HG02884 (cell line): ENCODE data around the gene KCNIP4.

Source experiments
- ATAC-seq: cut with Tn5 transposase; IDR thresholded peaks from one replicate; pipeline ENCODE4 v1.9.1; 2021; ENCODE audit warnings: mild to moderate bottlenecking, moderate library complexity; ENCODE audit not compliant: unreplicated experiment

Gene KCNIP4

DNA sequence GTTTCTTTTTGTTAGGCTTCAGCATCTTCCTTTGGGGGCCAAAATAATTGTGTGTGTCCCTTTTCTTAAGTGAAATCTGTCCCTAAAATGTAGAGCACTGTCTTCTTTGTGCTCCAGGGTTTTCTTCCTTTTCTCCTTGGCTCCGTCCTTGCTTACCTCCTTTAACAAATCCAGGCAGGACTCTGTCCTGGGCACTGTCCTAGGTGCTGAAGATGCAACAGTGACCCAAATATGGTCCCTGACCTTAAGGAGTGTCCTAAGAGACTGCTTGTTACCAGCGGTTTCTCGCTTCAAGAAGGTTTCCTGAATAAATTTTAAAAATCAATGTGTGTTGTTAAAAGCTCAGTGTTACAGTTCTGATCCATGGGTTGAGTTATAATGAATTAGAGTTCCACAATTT is 471.8 kb downstream of the KCNIP4 start:
- no peak for ATAC-seq

DNA sequence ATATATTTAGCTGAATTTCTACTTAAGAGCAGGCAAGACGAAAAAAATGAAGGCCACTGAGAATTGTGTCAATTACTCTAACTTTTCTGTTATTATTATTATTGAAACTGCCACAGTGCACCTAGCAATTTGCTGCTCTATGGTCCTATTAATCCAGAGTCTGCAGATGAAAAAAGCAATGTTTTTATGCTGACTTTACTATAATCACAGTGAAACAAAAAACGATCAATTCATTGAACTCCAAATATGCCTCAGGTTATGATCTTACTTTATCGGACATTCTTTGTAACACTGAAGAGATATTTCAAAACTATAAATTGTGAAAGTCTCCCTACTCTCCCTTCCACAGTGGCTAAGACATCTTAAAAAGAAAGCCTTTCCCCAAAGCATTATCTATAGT is 474.4 kb downstream of the KCNIP4 start:
- ATAC-seq: no peak

DNA sequence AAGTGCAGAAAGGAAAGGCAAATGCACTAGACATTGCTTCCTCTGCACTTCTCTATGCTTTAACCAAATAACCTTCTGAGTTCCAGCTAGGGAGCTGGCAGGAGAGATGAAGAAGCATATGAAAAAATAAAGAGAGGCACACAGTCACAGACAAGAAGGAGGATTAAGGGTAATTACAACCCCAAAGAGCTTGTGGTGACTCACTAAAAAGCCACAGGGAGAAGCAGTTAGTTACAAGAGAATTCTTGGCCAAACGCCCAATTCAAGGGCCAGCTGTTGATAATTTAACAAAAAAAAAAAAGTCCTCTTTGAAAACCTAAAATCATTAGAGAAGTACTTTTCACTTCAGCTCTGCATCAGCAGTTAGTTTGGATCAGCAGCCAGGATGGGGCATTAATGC is 478.0 kb downstream of the KCNIP4 start:
- no peak for ATAC-seq

DNA sequence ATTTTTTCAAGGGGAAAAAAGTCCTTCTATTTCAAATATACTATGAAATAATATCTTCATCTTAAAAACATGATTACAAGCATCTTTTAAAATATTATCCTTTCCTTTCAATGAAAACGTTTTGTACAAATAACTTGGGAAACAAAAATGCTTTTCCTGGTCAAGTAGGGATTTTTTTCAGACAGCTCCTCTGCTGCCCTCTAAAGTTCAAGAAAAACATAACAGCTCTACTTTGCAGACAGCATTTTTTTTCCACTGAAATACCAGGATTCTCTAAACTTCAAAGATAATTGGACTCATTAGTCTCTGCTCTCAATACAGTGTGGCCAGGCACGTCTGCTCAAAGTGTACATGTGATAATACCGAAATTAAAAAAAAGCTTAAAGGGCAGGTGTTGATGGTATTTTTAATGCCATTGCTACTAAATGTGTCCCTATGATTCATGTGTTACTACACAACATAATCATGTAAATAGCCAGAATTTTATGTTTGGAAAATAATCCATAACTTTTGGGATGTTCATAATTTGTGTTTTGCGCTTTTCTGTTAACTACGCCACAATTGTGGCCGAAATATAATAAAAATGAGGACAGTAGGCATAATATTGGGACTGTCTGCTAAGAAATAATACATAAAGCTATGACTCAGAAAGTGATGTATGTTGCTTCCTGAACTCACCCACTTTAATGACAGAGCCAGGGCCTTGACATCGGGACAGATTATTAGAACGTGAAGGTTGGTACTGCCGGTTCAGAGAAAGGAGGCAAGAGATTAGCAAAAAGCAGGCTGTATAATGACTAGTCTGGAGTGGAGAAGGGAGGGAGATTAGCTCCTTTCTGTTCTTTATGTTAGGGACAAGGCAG is 478.9 kb downstream of the KCNIP4 start:
- ATAC-seq: no peak

DNA sequence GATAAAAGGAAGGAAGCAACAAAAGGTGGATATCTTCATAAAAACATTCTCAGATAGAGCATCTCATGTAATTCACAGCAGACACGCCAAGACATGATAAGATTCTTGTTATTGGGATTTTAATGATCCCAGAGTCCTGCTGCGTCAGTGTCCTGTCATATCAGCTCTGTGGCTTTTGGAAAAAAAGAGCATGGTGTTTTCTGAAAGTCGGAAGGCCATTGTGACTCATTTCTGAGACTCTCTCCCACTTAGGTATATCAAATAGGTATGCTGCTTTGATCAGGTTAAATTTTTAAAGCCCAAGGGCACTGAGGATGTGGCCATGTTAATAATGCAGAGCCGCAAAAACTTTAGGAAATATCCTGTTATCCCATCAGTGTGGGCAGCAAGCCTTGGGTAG is 481.0 kb downstream of the KCNIP4 start:
- ATAC-seq: no peak

DNA sequence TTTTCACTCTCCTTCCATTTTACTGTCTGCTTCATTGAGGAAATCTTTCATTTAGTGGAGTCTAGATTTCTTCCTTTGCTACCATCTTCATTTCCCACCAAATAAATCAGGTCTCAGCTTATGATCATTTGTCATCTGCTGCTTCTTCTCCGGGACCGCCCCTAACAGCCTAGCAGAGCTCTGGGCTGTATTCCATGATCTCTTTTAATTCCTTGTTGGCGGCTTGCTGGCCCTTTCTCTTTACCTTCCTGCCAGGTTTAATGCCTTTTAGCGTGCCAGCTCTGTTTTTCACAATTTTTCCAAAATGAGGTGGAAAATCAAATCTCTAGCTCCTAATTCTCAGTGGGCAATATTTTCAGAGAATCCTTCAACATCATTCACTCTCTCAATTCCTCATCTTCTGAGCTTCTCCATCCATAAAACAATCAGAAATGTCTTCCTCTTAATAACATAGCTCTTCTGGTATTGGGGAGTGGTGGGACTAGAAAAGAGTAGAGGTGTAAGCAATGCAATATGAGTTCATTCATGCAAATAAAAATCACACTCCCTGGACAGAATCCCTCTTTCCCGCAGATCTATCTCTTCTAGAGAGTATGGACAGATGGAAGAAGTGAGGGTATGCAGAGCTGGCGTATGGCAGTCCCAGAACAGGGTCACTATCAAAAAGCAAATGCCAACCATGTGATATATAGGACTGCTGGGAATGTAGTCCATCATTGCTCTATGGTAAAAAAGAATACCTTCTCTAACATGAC is 491.3 kb downstream of the KCNIP4 start:
- no peak for ATAC-seq

DNA sequence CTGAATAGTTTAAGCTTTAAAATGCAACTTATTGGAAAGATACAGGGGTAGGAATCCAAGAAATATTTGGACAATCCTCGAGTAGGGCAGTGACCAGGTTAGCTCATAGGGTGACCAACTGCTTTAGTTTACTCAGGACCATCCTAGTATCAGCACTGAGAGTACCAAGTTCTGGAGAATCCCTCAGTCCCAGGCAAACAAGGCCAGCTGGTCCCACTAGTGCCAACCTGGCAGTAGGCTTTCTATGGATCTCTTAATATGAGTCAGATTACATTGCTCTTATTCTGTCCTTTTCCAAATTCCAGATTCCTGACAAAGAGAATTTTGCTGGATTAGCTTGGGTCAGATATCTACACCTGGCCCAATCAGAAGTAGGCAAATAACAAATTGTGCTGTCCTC is 493.7 kb downstream of the KCNIP4 start:
- ATAC-seq: no peak

DNA sequence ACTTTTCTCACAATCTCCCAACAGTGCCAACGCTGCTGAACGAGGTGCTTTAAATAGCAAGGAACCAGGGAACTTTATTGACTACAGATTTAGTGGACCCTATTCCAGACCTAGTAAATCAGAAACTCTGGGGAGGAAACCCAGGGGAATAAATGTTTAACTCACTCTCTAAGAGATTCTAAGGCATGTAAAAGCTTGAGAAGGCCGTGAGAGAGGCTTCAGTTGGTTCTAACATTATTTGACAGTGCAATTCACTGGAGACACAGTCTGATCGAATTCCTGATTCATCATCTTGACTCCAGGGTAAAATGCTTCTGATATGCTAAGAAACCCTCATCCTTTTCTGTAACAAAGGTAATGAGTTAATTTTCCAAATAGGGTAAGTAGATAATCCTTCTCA is 494.4 kb downstream of the KCNIP4 start:
- ATAC-seq: no peak

DNA sequence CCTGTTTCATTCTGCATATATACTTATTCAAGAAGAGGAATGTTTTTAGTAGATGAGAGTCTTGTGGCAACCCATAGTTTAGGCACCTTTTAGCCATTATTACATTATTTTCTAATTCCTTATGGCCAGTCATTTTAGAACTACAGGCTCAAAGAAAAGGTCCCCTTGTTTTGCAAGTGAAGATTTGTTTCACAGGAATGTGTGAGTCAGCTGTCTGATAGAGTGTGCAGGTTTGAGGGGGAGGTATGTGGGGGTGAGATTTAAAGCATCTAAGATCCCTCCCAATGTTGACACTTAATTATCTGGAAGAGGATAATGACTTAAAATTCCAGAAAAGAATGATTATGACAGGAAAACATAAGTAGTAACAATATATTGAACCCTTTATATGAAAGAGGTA is 495.6 kb downstream of the KCNIP4 start:
- no peak for ATAC-seq

DNA sequence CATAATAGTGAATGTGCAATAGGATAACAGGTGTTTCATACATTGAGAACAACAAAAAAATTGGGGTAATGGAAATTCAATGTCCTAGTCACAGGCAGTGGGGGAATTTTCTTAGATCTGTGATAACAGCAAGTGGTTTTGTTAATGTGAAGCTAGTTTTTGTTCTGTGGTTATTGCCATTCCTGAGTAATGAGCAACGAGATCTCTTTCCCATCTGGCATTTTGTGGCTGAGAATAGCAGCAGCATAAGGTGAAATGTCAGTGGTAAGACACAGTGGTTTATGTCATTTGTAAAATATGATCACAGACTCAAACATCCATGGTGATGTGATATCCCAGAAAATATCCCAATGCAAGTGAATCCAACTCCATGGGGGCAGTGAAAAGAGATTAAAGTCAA is 497.5 kb downstream of the KCNIP4 start:
- no peak for ATAC-seq

DNA sequence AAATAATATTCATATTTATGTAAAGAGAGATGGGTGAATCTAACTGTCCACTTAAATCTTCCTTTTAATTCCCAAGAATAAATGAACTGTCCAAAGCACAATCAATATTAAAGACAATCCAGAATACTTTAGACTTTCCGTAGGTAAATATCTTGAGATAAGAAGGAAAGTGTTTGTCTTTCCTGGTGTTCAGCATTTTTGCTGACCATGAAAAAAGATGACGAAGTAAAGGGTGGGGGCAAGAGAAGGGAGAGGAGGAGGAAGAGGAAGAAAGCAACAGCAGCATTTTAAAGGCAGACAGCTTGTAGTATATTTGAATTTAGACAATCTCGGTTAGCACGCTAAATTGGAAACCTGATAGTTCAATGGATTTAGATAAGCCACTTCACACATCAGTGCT is 498.2 kb downstream of the KCNIP4 start:
- no peak for ATAC-seq

DNA sequence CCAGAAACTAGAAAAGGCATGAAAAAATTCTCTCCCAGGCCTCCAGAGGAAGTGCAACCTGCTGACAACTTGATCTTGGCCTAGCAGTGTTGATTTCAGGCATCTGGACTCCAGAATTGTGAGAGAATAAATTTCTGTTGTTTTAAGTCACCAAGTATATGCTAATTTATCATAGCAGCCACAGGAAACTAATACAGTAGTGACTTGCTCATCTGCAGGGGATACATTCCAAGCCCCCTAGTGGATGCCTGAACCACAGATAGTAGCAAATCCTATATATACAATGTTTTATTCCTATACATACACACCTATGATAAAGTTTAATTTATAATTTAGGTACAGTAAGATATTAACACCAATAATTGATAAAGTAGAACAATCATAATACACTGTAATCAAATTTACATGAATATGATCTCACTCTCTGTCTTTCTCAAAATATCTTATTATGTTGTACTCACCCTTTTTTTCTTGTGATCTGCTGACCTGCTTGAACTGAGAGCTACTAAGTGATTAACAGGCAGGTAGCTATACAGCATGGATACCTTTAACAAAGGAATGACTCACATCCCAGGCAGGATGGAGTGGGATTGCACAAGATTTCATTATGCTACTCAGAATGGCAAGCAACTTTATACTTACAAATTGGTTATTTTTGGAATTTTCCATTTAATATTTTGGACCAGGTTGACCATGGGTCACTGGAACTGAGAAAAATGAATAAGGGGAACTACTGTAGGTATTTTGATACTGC is 501.1 kb downstream of the KCNIP4 start:
- ATAC-seq: no peak

DNA sequence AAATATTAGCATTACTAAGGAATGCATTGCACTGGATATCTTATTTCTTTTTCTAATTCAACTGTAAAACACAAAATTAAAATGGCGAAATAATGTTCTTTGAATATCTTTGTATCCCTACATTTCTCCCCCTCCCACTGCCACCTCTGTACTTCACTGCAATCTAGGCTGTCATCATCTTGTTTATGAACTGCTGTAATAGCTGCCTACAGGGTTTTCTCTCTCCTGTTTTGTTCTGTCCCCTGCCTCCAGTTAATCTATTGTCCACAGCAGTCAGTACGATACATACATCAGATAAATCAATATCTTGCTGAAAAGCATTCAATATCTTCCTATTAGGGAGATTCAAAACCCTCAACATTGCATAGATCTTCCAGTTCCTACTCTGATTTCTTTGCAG is 528.4 kb downstream of the KCNIP4 start:
- ATAC-seq: no peak

DNA sequence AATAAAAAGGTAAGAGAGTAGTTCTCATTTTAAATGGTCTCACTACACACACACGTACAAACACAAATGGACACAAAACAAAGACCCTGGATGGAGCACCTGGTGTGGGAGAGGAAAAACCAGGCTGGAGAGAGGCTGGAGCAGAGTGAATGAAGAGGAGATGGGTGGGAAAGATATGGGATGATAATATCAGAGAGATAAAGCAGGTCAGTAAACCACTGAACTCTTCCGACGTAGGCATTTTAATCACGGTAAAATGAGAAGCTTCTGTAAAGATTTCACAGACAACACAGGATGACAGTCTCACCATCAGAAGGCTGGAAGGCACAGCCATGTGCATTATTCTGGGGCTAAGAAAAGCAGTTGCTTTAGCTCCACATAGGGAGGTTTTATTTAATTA is 532.8 kb downstream of the KCNIP4 start:
- no peak for ATAC-seq

DNA sequence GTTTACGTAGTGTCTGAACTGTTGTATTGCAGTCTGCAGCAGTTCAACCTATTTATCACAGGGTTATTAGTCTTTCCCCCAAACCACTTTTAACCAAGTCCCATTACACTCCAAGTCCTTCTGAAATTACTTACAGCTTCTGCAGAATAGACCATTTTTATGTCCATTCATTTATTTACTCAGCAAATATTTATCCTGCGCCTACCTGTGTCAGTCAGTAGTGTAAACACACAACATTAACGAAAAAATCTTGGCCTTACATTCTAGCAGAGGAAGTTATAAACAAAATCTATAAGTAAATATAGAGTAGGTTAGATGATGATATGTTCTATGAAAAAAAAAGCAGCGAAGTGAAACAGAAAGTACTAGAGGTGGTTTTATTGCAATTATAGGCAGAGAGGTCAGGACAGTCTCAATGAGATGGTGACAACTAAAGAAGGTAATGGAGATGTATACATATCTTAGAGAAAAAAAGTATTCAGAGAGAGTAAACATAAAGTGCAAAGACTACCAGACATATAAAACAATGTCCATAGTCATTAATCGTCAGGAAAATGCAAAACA is 534.7 kb downstream of the KCNIP4 start:
- ATAC-seq: no peak

DNA sequence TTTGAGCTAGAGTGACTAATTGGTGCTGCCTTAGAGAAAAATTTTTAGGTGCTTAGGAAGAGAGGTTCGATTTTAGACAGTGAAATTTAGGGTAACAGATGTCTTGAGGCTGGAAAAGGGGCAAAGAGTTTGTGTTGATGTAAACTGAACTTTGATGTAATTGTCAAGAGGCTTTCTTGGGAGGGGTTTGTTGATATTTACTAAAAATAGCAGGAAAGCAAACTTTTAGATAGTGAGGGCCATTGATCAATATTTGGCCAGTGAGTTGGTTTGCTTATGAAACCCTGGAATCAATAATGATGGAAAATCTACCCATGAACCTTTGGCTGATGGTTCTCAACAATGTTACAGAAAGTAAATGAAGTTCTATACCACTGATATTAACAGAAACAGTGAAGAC is 537.5 kb downstream of the KCNIP4 start:
- no peak for ATAC-seq

DNA sequence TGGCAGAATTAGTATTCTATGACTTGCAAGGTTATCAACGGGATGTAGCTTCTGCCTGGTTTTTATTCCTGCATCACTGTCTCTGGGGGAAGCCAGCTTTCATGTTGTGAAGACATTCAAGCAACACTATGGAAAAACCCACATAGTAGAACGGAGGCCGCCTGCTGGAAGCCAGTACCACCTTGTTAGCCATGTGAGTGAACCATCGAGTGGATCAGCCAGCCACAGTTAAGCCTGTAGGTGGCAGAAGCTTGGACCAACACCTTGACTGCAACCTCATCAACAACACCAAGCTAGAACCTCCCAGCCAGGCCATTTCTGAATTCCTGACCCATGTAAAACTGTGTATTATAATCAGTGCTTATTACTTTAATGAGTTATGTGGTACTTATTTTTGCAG is 538.2 kb downstream of the KCNIP4 start:
- ATAC-seq: no peak

DNA sequence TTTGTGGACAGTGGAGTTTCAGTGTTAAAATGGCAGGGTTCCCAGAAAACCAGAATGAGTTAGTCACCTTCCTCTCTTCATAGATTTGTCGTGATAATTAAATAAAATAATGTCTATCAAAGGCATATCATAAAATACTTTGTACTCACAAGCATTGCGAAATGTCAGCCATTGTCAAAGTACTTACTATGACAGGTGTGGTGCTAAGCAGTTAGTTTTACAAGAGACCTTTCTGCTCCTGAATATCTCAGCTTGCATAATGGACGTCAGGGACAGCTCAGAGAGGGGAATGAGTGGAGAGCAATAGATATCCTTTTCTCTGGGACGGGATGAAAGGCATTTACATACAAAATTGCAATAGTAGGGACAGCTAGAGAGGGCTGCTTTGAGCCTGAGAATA is 560.9 kb downstream of the KCNIP4 start:
- ATAC-seq: no peak

DNA sequence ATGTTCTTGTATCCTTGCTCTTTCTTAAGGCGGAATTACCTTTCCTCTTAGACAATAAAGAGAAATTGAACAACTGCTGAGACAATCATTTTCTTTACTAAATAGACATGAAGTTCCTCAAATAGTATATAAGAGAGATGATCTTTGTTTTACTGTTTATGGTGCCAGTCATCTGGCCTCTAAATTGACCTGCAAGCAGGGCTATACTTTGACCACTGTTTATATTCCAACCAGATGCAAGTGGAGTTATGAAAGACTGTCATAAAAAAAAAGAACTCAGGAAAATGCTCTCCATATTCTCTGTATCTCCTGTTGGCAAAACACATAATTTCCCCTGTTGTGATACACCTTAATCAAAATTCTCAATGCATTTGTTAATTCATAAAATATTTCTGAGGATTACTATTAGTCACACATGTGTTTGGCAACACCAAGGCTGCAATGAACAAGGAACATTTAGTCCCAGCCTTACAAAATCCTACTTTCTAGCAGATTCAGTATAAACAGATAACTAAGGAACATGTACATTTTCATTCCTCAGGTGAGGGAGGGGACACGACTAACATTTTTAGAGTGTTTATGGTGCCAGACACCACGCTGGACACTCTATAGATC is 562.3 kb downstream of the KCNIP4 start:
- ATAC-seq: no peak

DNA sequence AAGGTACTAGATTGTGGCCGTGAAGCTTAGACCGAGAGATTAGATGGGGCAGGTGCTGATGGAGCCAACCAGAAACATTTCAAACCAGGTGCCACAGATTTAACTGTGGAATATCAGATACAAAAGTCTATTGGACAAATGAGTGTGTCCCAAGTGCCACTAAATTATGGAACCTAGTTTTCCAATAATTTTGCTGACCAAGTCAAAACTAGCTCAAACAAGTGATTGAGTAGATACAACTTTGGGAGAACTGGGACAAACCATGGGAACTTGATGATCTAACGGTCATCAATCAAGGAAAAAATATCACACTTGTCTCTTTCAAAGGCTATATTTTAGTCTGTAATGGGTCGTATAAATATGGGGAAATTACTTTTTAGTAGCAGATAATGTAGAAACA is 562.9 kb downstream of the KCNIP4 start:
- no peak for ATAC-seq

DNA sequence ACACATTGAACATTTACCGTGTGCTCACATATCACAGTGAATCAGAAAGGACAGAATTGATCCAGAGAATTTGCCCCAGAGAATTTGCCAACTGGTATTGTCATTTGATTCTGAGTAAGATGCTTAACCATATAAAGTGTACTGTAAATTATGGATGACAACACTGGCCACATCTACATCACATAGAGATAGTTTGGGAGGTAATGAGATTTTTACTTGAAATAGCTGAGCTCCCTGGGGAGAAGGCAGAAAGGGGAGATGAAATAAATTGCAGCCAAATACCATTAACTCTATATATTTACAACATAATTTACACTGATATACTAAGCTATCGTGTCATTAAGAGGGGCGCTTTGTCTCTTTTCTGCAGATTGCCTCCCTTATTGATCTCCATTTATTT is 564.0 kb downstream of the KCNIP4 start:
- no peak for ATAC-seq
